AG09309 (cell line): ENCODE results near the gene COQ10A.

Source experiments
- DNase-seq: peaks from one replicate; pipeline ENCODE4 v3.0.0-alpha.2; 2010; ENCODE audit warnings: low read depth
- H3K4me3 ChIP-seq: 2 replicates; pipeline ENCODE4 v1.5.1; 2011; ENCODE audit warnings: mild to moderate bottlenecking, low read depth, low read length, moderate library complexity; ENCODE audit not compliant: control insufficient read depth
- CTCF ChIP-seq: IDR thresholded peaks from 2 replicates; pipeline ENCODE4 v1.5.1; 2011; ENCODE audit warnings: mild to moderate bottlenecking, low read depth, low read length, inconsistent platforms; ENCODE audit not compliant: insufficient read depth, control insufficient read depth; ENCODE audit errors: missing control alignments

COQ10A gene

GRCh38 chr12:56231184-56231582 is 35.6 kb upstream of the COQ10A start:
- TF ChIP-seq CTCF, result no peak
- DNase-seq, result no peak
- H3K4me3 ChIP-seq, result no peak overlapping the region

GRCh38 chr12:56234746-56235436 is 31.9 kb upstream of the COQ10A start:
- no peak for TF ChIP-seq CTCF
- no peak overlapping the region for H3K4me3 ChIP-seq
- DNase-seq, result no peak

- no peak for TF ChIP-seq CTCF
- H3K4me3 ChIP-seq, result no peak overlapping the region
- no peak for DNase-seq
These were observed 30.7 kb upstream of the COQ10A start for GRCh38 chr12:56236091-56236490.

GRCh38 chr12:56236985-56237384 is 29.8 kb upstream of the COQ10A start:
- H3K4me3 ChIP-seq, result no peak overlapping the region
- no peak for DNase-seq
- no peak for TF ChIP-seq CTCF

- TF ChIP-seq CTCF, result no peak
- no peak for DNase-seq
- no peak overlapping the region for H3K4me3 ChIP-seq
These were observed 29.2 kb upstream of the COQ10A start for GRCh38 chr12:56237552-56237951.

DNA sequence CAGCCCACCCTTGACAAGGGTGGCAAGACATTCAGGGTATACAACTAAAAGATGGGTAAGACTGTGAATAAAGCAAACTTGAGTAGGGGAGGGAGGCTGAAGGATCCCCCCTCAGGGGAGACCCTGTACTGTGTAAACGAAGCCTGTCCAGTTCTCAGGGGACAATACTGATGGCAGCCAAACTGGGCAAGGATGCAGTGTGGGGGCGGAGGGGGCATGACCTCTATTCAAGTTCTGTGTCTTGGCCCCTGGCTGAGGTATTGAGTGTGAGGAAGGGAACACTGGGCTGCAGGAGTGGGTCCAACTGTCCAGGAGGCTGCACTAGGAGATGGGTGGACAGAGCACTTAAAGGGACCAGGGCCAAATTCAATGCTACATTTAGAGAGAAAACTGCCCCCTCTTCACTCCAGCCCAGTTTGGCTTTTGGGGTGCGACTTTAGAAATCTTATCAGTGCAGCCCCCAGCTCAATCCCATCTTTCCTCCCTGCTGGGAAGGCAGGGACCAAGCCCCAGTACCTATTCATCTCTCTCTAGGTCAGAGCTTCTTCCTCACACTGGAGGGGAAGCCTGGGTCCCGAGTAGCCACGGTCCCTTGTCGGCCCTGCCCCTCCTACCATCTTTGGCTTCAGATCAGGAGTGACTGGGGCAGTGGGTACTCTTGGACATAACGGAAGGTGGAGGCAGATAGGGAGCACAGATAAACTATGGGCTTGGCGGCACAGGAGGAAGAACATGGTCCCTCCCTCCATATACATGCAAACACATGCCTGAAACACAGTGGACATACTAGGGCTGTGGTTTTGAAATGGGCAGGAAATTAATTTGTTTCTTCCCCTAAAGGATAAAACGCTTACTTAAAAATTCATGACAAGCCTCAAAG is 25.1 kb upstream of the COQ10A start:
- no peak for TF ChIP-seq CTCF
- H3K4me3 ChIP-seq, result no peak overlapping the region
- DNase-seq, result no peak
